ENCODE measurements around the gene ACKR1.

ACKR1 gene

DNA sequence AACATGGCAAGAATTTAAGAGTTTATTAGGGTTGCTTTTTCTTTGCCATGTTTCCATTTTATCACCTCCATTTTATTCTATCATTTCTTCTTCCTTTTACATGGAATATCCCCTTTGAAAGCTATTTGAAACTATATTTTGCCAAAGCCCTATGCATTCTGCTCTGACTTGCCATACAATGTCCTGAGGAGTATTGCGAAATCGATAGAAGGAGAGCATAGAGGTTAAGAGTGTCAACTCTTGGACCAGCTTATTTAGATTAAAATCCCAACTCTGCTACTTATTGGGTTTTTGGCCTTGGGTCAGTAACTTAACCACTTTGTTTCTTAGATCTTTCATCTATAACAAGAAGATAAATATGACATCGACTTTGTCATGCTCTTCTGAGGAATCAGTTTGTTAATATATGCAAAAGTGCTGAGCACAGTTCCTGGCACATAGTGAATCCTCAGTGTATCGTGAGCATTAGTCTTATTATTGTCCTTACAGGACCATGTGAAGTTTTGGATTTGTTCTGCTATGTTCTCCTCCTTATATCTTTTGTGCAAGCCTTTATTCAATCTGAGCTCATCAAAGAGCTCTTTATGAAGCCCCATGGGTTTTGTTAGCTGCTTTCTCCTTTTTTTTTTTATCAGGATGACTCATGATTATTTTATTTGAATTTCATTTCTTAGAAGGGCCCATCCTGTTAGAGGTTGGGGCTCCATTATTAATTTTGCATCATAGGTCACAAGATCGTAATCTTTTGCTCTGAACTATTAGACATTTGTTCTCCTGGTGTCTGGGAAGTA is 17.6 kb downstream of the ACKR1 start:
- DNase-seq (ENCODE audit: low read depth in 2 of 2) = no peak

DNA sequence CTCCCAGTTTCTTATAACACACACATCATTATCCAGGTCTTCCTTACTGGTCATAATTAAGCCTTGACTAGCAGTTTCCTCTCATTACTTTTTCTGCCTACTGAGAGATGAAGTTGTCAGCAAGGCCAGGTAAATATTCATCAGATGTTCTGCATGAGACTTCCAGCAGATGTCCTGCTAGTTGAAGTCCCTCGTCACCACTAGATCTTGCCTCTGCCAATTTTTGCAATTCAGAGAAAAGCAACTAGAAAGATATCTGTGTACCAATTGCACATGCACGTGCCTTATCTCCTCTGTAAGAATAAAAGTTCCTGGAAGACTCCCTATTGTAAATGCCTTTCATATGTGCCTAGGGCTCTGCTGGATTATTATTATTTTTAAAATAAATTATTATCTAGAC is 18.3 kb downstream of the ACKR1 start:
- DNase-seq (ENCODE audit: low read depth in 2 of 2) = no peak

DNA sequence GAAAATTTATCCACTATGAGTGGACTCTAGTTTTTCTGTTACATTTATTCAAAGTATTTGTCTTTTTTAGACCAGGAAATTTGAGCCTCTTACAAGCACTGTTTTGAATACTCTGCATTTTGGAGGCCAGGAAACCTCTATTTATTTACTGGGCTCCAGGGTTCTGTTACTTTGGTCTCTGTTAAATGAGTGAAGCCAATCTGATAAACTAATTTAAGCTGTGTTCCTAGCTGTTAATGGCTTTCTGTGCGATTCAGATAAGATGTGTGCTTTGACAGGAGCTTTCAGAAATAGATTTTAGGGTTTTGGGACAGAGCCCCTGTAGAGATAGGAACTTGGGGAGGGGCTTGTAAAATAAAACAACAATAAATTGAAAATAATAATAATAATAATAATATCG is 23.9 kb downstream of the ACKR1 start:
- DNase-seq (ENCODE audit: low read depth in 2 of 2) = no peak

DNA sequence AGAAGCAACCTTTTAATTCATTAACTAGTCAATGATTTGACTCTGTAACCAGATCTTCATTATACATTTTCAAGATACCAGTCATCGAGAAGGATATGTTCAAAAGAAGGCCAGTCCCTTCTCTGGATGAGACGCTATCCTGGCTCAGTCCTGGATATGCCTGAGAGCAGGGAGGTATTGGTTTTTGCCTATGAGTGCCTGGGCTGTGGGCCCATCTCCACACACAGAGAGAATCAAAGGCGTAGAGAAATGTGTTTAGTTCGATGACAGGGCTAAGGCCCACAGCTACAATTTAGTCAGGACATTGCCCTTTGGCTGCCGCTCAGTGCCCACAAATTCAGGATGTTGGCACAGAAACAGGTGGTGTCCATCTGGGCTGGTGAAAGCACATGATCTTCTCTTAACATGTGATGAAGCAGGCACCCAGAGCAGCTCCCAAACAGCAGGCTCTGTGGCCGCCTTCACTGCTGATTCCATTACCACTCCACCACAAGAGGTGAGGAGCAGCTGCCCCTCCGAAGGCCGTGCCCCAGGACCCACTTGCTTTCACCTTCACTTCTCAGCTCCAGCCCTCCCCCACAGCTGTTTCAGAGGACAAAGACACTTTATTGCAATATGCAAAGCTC is 24.7 kb downstream of the ACKR1 start:
- no peak for DNase-seq (ENCODE audit: low read depth in 2 of 2)

DNA sequence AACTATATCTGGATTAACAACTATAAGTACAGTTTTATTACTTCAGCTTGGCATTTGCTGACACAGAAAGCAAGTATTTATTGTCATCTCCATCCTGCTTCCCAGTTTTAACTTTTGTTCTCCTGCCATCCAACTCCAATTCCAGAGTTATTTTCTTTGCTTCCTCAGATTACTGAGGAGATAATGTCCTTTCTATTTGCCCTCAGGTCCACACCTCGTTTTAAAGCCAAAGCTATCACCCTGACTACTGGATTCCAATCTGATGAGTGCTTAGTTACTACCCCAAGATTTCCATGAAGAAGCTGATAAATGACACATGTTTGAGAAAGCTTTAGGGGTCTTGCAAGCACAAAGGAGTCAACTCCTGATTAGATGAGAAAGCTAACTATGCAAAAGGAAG is 25.2 kb downstream of the ACKR1 start:
- no peak for DNase-seq (ENCODE audit: low read depth in 2 of 2)

DNA sequence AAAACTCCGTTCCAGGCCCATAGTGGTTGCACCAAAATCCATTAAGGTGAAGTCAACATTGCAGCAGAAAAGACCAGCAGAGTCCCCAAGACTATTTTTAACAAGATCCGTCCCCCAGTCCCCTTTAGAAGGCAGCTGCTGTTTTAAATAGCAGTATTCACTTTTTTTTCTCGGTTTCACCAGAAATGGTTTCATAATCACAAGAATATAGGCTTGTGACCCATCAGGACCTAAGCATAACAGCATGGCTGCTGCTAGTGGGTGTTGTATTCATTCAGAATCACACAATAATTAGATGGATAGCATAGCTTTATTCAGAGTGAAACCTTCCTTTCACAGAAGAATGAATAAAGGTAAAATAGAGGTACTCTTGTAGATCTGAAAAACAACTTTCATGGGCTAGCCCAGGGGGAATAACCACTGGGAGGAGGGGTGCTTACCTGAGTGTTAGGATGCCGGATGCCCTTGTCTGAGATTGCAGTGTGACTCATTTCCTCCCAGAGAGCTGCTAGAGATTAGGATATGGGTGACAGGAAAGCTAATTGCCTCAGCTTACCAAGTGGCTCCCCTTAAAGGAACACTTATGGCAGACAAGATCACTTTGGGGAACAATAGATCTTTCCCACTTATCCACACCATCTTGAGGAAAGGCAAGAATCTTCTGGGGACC is 35.0 kb downstream of the ACKR1 start:
- DNase-seq (ENCODE audit: low read depth in 2 of 2) = no peak

DNA sequence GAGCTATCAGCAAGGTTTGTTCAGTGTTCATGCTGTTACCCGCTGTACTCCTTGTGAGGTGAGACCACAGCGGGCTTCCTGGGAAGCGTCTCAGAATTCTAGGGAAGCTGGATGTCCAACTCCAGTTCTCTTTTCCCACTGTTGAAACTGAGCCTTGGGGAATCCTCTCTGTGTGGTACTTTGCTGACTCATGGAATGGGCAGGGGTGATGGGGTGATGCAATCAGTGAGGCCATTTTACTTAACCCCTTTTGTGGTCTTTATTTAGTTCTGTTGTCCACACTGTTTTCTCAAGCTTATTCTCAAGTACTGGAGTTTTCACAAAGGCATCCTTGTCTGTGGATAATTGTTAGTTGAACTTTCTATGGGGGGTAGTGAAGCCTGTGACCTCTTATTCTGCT is 42.6 kb downstream of the ACKR1 start:
- DNase-seq (ENCODE audit: low read depth in 2 of 2) = no peak

DNA sequence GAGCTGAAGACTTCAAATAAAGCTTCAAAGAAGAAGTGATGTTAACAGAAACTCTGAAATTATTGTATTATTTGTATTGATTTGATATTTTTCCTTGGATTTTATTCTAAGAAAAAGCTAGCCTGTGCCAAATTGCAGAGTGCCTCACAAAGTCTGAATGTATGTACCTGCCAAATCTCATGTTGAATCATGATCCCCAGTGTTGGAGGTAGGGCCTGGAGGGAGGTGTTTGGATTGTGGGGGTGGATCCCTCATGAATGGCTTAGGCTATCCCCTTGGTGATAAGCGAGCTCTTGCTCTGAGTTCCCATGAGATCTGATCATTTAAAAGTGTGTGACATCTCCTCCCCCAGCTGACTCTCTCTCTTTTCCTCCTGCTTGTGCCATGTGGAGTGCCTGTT is 43.6 kb downstream of the ACKR1 start:
- no peak for DNase-seq (ENCODE audit: low read depth in 2 of 2)

DNA sequence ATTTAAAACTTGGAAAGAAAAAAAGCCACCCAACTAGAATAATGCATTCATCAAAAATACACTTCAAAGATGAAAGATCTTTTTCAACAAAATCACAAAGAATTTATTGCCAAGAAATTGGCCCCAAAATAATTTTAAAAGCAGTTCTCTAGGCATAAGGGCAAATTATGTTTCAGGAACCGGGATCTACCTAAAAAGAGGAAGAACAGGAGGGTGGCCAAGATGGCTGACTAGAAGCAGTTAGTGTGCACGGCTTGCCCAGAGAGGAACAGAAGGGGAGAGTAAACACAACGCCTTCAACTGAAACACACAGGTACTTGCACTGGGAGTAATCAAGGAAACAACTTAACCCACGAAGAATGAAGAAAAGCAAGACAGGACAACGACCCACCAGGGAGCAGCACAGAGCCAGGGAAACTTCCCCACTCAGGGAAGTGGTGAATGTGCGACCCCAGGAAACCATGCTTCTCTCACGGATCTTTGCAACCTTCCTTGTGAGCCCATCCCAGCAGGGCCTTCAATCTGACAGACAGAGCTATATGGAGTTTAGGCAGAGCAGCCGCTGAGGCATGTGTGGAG is 46.1 kb downstream of the ACKR1 start:
- DNase-seq (ENCODE audit: low read depth in 2 of 2) = no peak
